Tibial artery (tissue), 4 donors: ENCODE results near the gene UHMK1.
"Not testable (repeated sequence)": the region's sequence is repeated elsewhere in the genome, so short reads cannot be mapped to it uniquely, and the experiment has no call there.

Experiments used
- DNase-seq, 2 donors: peaks; one replicate each; pipeline ENCODE4 v3.0.0-alpha.2; 2019
- H3K27ac ChIP-seq, 2 donors: fragments of 200-600 bp; sonication (generic) in 1 of 2; 1 replicate in 1 of 2; 2 replicates in 1 of 2; pipeline ENCODE4 v1.5.1; 2018 to 2019; ENCODE audit warnings: mild to moderate bottlenecking in 1 of 2
- H3K27me3 ChIP-seq, 2 donors: fragments of 200-600 bp; sonication (generic) in 1 of 2; one replicate each; pipeline versions ENCODE4 v1.5.1 to v1.6.0; 2016 to 2019
- H3K36me3 ChIP-seq, 3 donors: fragments of 200-600 bp; sonication (generic) in 2 of 3; one replicate each; pipeline ENCODE4 v1.5.1; 2016 to 2019; ENCODE audit warnings: mild to moderate bottlenecking in 2 of 3
- H3K4me1 ChIP-seq, 4 donors: fragments of 200-600 bp; sonication (generic) in 2 of 4; 1 replicate in 3 of 4; 2 replicates in 1 of 4; pipeline ENCODE4 v1.5.1; 2016 to 2019
- H3K4me3 ChIP-seq, 2 donors: fragments of 200-600 bp; sonication (generic) in 1 of 2; 1 replicate in 1 of 2; 2 replicates in 1 of 2; pipeline ENCODE4 v1.5.1; 2018 to 2019; ENCODE audit warnings: mild to moderate bottlenecking in 2 of 2
- H3K9me3 ChIP-seq, 3 donors: fragments of 200-600 bp; sonication (generic) in 1 of 3; one replicate each; pipeline ENCODE4 v1.5.1; 2016 to 2019
- CTCF ChIP-seq, 2 experiments: fragments of 200-600 bp in 1 of 2; fragments of 450-650 bp in 1 of 2; IDR thresholded peaks; one replicate each; pipeline ENCODE4 v1.5.1; 2017 to 2019; ENCODE audit warnings: antibody characterized with exemption in 2 of 2, mild to moderate bottlenecking in 1 of 2, moderate library complexity in 1 of 2
- intact Hi-C: fragments of 100-400 bp; cut with DNase I; formaldehyde crosslinking; loops from one replicate; pipeline ENCODE4 v1.15.0; 2023; ENCODE audit warnings: low total_unique reads

The UHMK1 gene

GRCh38 chr1:162497723-162498495, at the start of gene UHMK1:
TSS of gene UHMK1 (plus strand) at chr1:162497818. CDS start at chr1:162498001, 183 bp downstream.
- Histone ChIP-seq H3K27me3 (no peaks in the 10 kb centered on the region), H3K36me3 (peaks cover 21 to 30% (median 26%) of the 10 kb centered on the region in 3 donors), H3K4me1 (peaks cover 0 to 26% (median 15%) of the 10 kb centered on the region in 4 donors), H3K27ac (peak within 1 kb of the TSS; percentile 89 to 94), H3K9me3 (no peaks in the 10 kb centered on the region), H3K4me3 (peak within 1 kb of the TSS; percentile 82 to 93)
- intact Hi-C loops = loop anchor here (5.0 kb wide), 1 partner anchor 64 kb away; the partner anchor contains the start of gene UAP1
- TF ChIP-seq CTCF (IDR thresholded peaks at IDR 0.05) = no peak
- peak; percentile 93 to 95 for DNase-seq

- H3K27me3 ChIP-seq, intact Hi-C loops: not testable (repeated sequence)
Observed at GRCh38 chr1:162454361-162454760, 43.3 kb upstream of the UHMK1 start.

GRCh38 chr1:162456323-162456722, 41.3 kb upstream of the UHMK1 start:
- intact Hi-C loops = no loop called here
- no peak overlapping the region for H3K27ac ChIP-seq
- H3K36me3 ChIP-seq = no peaks in the 10 kb centered on the region
- peaks cover 0 to 2% of the 10 kb centered on the region in 2 donors for H3K27me3 ChIP-seq
- DNase-seq = no peak
- H3K9me3 ChIP-seq = no peaks in the 10 kb centered on the region
- TF ChIP-seq CTCF (IDR thresholded peaks at IDR 0.05) = no peak
- no peak overlapping the region for H3K4me3 ChIP-seq
- no peaks in the 10 kb centered on the region for H3K4me1 ChIP-seq

More at GRCh38 chr1:162454361-162454760, 43.3 kb upstream of the UHMK1 start:
- not testable (repeated sequence) for H3K27ac ChIP-seq, H3K36me3 ChIP-seq, H3K4me1 ChIP-seq, H3K9me3 ChIP-seq, DNase-seq, H3K4me3 ChIP-seq

- Histone ChIP-seq H3K4me3 (no peak overlapping the region), H3K4me1 (no peaks in the 10 kb centered on the region), H3K27me3 (no peaks in the 10 kb centered on the region), H3K9me3 (no peaks in the 10 kb centered on the region), H3K36me3 (no peaks in the 10 kb centered on the region), H3K27ac (no peak overlapping the region)
- intact Hi-C loops = no loop called here
- no peak for TF ChIP-seq CTCF (IDR thresholded peaks at IDR 0.05)
- no peak for DNase-seq
Observed at GRCh38 chr1:162458236-162458635, 39.4 kb upstream of the UHMK1 start.

GRCh38 chr1:162462425-162462824, 35.2 kb upstream of the UHMK1 start:
- intact Hi-C loops, DNase-seq, H3K27ac ChIP-seq, H3K4me1 ChIP-seq, H3K27me3 ChIP-seq, H3K9me3 ChIP-seq, H3K4me3 ChIP-seq, H3K36me3 ChIP-seq: not testable (repeated sequence)

- TF ChIP-seq CTCF (IDR thresholded peaks at IDR 0.05) = no peak
- Histone ChIP-seq H3K4me3 (no peak overlapping the region), H3K36me3 (no peaks in the 10 kb centered on the region), H3K27me3 (no peaks in the 10 kb centered on the region), H3K9me3 (no peaks in the 10 kb centered on the region), H3K4me1 (no peaks in the 10 kb centered on the region), H3K27ac (no peak overlapping the region)
- intact Hi-C loops = no loop called here
- DNase-seq = no peak
Observed at GRCh38 chr1:162463021-162463420, 34.6 kb upstream of the UHMK1 start.
